Peyer's patch (tissue), 4 donors: ENCODE results near the gene PGLYRP4. TPM values are rescaled to one million over a fixed set of nuclear protein-coding genes. Genes with fewer than 3 reads are reported as not detected.

ENCODE experiments used
- DNase-seq, 3 donors: peaks; one replicate each; pipeline ENCODE4 v3.0.0-alpha.2; 2017 to 2019
- H3K27ac ChIP-seq, 4 donors: fragments of 200-600 bp; sonication (generic); one replicate each; pipeline ENCODE4 v1.5.1; 2016 to 2019
- H3K27me3 ChIP-seq, 2 donors: fragments of 200-600 bp; sonication (generic); one replicate each; pipeline ENCODE4 v1.5.1; 2019
- H3K36me3 ChIP-seq, 3 donors: fragments of 200-600 bp; sonication (generic); one replicate each; pipeline ENCODE4 v1.5.1; 2016 to 2019
- H3K4me1 ChIP-seq, 4 donors: fragments of 200-600 bp; sonication (generic); one replicate each; pipeline ENCODE4 v1.5.1; 2016 to 2019
- H3K4me3 ChIP-seq, 4 donors: fragments of 200-600 bp; sonication (generic); 1 replicate in 3 of 4; 2 replicates in 1 of 4; pipeline ENCODE4 v1.5.1; 2016 to 2019; ENCODE audit warnings: mild to moderate bottlenecking in 1 of 4
- H3K9me3 ChIP-seq, 4 donors: fragments of 200-600 bp; sonication (generic); one replicate each; pipeline ENCODE4 v1.5.1; 2016 to 2019; ENCODE audit warnings: mild to moderate bottlenecking in 1 of 4
- CTCF ChIP-seq, 6 experiments: fragments of 450-650 bp in 4 of 6; fragments of 200-600 bp in 2 of 6; sonication (generic) in 1 of 6; IDR thresholded peaks; one replicate each; pipeline ENCODE4 v1.5.1; 2017 to 2019; ENCODE audit warnings: antibody characterized with exemption in 6 of 6, mild to moderate bottlenecking in 3 of 6, moderate library complexity in 1 of 6
- POLR2A ChIP-seq, 2 donors: fragments of 450-650 bp; IDR thresholded peaks; one replicate each; pipeline ENCODE4 v1.5.1; 2017; ENCODE audit warnings: antibody characterized with exemption in 2 of 2, mild to moderate bottlenecking in 2 of 2, moderate library complexity in 2 of 2
- small RNA-seq, 2 donors: library from RNA; depleted of rRNA; stranded (forward); fragments of <200 nt; gene quantifications; one replicate each; pipeline ENCODE3, GENCODE V24; 2016
- total RNA-seq, 4 donors: library from RNA; depleted of rRNA; stranded (reverse); fragments of >200 nt; gene quantifications; one replicate each; pipeline ENCODE4 v1.1.0, GENCODE V29; 2016

Gene PGLYRP4
- total RNA-seq, 4 donors from 2014 or later: not detected

- no peaks in the 10 kb centered on the region for H3K27me3 ChIP-seq
- H3K4me1 ChIP-seq: no peaks in the 10 kb centered on the region
- no peak overlapping the region for H3K27ac ChIP-seq
- no peaks in the 10 kb centered on the region for H3K9me3 ChIP-seq
- TF ChIP-seq POLR2A (IDR thresholded peaks at IDR 0.05) (no peak), CTCF (IDR thresholded peaks at IDR 0.05) (peak in 4 of 6 experiments; percentile 18 to 32 (median 28))
- H3K36me3 ChIP-seq: no peaks in the 10 kb centered on the region
- no peak overlapping the region for H3K4me3 ChIP-seq
- no peak for DNase-seq
Observed at GRCh38 chr1:153288634-153289275, 59.9 kb downstream of the PGLYRP4 start.

Small RNAs within 50 kb of the gene (small RNA-seq; reads per million reads assigned to genes)
- gene RNU6-160P: 0 reads per million in 2 donors
- gene S100A15A: 0 reads per million in 2 donors

Other genes with a start within 250 kb of the PGLYRP4 start
- gene SPRR2F, start 235.3 kb downstream of the PGLYRP4 start, total RNA-seq: not detected
- not detected for gene SPRR2G, start 198.0 kb downstream of the PGLYRP4 start, total RNA-seq
- gene LELP1, start 145.4 kb downstream of the PGLYRP4 start, total RNA-seq: not detected
- gene PRR9, start 131.3 kb downstream of the PGLYRP4 start, total RNA-seq: not detected
- gene LORICRIN, start 89.2 kb downstream of the PGLYRP4 start, total RNA-seq: not detected
- gene PGLYRP3, start 35.9 kb downstream of the PGLYRP4 start, total RNA-seq: not detected
- 10 to 100 TPM in 3 of 4 donors, 1 to 10 TPM in 1; 6.8 to 96.6 (median 17.6) TPM for gene S100A9, start 9.0 kb upstream of the PGLYRP4 start, total RNA-seq
- gene S100A12, start 26.8 kb upstream of the PGLYRP4 start, total RNA-seq: not detected
- gene S100A8, start 42.2 kb upstream of the PGLYRP4 start, total RNA-seq: 1 to 10 TPM in 2 of 4 donors, not detected in 2; 7.6 to 9.8 TPM
- gene S100A7A, start 67.7 kb upstream of the PGLYRP4 start, total RNA-seq: not detected
- gene S100A7, start 111.8 kb upstream of the PGLYRP4 start, total RNA-seq: not detected
- 100 to 1,000 TPM; 321 to 366 (median 334) TPM for gene S100A6, start 187.2 kb upstream of the PGLYRP4 start, total RNA-seq
- gene S100A5, start 192.1 kb upstream of the PGLYRP4 start, total RNA-seq: not detected
- 100 to 1,000 TPM in 1 of 4 donors, 10 to 100 TPM in 3; 38.2 to 435 (median 53.6) TPM for gene S100A4, start 197.0 kb upstream of the PGLYRP4 start, total RNA-seq
- gene S100A3, start 200.4 kb upstream of the PGLYRP4 start, total RNA-seq: not detected
- gene S100A2, start 217.0 kb upstream of the PGLYRP4 start, total RNA-seq: not detected